DLD1 (cell line): Measurements from ENCODE around the gene MMP24.

Experiments used
- in situ Hi-C: cut with HindIII; loops from 2 replicates; pipeline ENCODE4 v1.10.0; 2017; ENCODE audit warnings: low sequenced_read_pairs

Gene MMP24

DNA sequence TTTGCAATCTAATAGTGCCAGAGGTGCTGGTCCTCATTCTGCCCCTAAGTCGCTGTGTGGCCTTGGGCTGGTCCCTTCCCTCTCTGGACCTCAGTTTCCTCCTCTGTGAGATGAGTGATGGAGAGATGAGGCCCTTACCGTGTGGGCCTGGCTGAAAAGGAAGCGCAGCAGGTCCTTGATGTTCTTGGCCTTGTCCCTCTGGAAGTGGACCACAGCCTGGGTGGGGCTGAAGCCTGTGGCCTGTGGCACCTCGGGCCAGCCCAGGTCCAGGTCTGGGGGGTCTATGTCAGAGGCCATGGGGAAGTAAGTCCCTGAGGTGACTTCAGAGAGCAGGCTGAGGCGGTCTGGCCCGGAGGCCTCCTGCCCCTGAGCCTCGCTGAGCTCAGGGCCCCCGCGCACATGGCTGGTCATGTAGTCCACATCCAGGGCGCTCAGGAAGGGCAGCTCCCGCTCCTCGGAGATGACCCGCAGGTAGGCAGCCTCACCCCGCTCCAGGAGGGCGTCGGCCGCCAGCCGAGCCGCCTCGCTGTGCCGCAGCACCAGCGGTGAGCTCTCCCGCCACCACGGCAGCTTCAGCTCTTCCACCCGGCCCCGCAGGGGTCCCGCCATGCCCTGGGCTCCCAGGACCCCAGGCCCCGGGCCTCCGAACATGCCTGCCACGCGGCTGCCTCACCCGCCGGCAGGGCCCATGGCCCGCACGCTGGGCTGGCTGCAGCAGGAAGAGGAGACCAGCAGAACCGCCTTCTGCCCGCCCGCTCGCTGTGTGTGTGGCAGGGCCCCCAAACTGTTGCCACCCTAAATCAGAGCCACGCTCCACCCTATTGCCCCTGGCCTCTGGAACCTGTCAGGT, 65.4 kb downstream of the MMP24 start, which contains the start of gene FAM83C:
Gene FAM83C, minus strand, starts transcription at position 772 of the 850 bp plus-strand sequence. Its CDS starts 121 bp downstream, at position 651.
- in situ Hi-C loops: no loop called here

DNA sequence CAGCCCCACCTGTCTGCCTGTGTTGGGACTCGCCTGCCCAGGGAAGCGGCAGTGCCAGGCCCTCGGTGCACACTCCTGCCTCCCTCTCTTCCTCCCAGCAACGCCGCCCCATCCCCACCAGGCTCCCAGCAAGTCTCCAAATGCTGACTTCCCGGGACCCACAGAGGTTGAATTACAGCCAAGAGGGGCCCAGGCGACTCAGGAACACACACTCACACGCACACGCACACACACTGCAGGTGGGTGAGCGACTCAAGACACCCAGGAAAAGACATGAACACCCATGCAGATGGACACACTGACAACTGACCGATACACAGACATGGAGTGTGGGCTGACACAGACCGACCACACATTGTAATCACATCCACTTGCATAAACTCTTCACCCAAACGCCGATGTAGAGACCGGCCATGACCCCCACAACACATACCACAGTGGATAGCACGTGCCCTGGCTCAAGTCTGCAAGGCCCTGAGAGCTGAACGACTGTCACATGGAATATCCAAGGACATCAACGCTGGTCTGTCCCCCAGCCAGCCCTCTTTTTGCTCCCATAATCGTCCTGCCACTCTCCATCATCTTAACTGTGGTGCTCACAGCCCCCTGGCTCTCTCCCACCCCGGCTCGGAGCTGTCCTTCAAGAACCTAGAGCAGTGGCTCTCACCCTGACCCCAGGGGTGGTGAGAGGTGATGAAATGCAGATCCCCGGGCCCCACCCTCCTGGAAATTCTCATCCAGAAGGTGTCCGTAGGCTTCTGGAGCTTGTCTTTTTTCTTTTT, 66.2 kb downstream of the MMP24 start:
- in situ Hi-C loops: no loop called here

DNA sequence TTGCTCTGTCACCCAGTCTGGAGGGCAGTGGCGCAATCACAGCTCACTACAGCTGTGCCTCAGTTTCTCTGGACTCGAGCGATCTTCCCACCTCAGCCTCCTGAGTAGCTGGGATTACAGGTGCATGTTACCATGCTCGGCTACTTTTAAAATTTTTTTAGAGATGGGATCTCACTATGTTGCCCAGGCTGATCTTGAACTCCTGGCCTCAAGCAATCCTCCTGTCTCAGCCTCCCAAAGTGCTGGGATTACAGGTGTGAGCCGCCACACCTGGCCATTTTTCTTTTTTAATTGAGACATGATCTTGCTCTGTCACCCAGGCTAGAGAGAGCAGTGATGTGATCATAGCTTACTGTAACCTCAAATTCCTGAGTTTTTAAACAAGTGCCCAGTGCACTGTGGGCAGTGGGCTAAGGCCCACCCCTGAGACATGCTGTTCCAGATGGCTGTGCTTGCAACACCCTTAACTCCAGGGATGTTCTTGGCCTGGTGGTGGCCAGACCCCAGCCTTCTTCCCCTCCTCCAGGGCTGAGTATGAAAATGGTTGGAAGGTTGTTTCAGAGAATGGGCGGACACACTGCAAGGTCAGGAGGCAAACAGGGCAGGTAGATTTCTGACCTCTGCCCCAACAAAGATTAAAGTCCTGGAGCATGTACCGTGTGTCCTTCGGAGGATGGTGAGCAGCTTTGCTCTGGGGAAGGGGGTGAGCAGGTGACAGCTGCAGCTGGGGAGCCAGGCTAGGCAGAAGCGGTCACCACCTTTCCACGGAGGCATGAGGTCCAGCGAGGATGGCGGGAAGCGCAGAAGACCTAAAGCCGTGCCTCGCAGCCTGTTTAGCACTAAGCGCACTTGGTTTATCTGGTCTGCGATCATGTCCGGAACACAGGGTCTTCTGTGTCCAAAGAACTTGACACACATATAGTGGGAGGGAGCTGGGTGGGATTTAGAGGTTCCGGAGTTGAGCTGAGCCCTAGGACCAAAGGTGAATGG, 67.1 kb downstream of the MMP24 start:
- in situ Hi-C loops: no loop called here

DNA sequence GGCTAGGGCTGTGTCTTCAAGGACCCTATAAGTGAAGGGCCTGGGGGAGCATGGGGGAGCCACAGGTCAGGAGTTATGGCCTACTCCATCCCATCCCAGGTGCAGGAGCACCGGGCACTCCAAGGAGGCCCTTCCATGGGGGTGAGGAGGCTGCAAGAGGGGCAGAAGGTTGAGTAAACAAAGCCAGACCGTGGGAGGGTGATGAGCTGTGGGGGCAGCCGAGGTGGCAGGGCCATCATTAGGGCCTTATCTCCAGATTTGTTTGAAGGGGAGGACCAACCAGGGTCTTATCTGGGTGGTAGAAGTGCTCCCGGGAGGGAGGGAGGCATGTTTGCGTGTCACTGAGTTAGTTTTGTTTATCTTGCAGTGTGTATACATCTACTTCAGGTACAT, 67.8 kb downstream of the MMP24 start:
- in situ Hi-C loops: no loop called here

DNA sequence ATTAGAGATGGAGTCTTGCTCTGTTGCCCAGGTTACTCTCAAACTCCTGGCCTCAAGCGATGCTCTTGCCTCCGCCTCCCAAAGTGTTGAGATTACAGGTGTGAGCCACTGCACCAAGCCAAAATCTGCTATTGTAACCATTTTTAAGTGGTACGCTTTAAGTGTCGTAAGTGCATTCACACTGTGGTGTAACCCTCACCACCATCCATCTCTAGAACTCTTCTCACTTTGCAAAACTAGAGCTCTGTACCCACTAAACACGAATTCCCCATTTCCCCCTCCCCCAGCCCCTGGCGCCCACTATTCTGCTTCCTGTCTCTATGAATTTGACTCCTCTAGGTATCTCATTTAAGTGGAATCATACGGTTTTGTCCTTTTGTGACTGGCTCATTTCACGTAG, 68.6 kb downstream of the MMP24 start:
- in situ Hi-C loops: no loop called here

DNA sequence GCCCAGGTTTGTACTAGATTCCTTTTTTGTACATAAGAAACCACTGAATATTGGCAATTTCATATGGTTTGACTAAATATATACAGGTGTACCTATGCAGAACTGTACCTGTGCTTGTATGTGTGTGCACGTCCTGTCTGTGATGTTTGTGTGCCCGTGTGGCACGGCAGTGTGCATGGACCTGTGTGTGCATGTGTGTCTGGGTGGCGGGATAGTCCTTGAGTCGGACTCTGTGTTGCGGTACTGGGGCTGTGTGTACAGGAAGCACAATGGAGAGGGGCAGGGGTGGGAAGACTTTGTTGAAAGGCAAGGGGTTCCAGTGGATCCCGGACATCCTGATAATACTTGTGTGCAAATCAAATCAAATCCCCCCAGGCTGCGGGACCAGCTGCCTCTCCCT, 69.2 kb downstream of the MMP24 start:
- in situ Hi-C loops: no loop called here

DNA sequence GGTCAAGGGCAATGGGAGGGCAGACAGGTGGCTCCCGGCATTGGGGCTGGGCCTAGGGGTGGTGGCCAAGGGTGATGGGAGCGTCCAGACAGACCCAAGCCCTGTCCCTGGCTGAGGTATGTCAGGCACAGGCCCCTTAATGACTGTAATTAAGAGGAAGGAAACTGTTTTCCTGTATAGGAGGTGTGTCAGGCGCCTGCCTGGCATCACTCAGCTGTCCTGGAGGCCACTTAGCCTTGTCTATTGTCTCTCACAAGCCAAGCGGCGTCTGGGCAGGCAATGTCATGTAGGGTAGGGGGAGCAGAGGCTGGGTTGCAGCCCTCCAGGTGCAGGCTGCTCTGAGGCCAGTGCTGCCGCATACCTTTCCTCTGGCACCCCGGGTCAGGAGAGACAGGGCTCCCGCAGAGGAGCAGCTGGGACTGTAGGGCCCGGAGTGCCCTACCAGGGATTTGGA, 69.6 kb downstream of the MMP24 start:
- in situ Hi-C loops: no loop called here

DNA sequence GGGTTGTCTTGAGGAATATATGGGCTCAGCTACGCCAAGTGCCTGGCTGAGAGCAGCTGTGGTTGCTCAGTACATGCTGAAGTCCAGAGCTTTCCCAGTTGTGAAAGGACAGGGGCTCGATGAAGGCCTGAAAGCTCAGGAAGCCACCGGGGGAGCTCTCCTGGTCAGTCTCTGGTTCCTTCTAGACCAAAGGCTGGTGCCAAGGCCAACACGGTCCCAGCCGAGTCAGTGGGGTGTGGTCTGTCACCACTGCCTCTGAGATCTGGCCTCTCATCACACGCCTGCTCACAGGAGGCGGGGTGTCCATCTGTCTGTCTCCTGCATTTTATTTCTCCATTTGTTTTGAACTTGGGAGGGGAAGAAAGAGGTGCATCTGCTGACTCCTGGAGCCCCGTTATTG, 70.7 kb downstream of the MMP24 start:
- in situ Hi-C loops: no loop called here

DNA sequence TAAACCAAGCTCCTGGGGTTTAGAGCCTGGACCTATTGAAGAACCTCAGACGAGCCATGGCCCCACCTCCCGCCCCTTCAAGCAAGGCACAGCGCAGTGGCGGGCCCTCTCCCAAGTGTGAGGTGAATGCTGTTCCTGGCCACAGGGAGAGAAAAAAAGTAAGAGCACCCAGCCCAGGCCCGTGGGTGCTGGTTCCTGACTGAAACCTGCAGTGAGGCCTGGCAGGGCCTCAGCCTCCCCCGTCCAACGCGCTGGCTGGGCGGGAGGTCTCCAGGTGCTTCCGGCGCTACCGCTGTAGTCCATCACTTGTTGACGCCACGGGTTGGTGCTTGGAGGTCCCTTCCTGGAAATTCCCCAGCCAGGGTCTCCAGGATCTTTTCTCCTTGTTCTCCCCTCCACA, 71.2 kb downstream of the MMP24 start:
- in situ Hi-C loops: no loop called here

DNA sequence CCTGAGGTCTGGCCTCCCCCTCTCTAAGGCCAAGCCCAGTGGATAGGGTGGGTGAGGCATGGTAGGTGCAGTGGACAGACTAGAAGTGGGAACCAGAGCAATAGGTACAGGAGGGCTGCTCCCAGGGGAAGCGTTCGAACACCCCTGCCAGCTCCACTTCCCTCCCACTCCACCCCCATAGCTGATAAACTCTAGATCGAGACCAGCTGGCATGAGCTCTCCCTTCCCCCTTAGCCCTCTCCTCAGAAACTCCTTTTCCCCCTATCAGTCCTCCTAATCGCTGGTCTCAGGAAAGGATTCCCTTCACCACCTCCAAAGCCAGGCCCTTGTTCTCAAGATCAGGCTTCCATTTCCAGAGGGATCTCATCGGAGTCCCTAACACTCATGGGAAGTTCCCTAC, 71.8 kb downstream of the MMP24 start:
- in situ Hi-C loops: no loop called here

DNA sequence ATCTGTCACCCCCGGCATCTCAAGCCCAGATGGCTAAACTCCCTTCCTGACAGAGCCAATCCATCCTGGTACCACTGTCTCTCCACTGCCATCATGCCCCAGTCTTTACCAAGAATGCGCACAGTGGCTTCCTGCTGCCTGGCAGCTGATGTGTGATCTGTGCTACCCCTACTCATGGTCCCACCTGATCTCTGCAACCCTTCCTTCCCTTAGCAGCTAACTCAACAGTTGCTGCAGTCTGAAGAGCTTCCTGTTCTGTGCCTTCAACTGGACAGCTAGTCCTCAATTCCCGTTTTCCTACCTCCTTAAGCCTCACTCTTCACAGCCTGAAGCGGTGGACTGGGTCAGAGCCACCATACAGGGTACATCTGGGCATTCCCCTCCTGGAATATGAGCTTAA, 73.3 kb downstream of the MMP24 start:
- in situ Hi-C loops: no loop called here

DNA sequence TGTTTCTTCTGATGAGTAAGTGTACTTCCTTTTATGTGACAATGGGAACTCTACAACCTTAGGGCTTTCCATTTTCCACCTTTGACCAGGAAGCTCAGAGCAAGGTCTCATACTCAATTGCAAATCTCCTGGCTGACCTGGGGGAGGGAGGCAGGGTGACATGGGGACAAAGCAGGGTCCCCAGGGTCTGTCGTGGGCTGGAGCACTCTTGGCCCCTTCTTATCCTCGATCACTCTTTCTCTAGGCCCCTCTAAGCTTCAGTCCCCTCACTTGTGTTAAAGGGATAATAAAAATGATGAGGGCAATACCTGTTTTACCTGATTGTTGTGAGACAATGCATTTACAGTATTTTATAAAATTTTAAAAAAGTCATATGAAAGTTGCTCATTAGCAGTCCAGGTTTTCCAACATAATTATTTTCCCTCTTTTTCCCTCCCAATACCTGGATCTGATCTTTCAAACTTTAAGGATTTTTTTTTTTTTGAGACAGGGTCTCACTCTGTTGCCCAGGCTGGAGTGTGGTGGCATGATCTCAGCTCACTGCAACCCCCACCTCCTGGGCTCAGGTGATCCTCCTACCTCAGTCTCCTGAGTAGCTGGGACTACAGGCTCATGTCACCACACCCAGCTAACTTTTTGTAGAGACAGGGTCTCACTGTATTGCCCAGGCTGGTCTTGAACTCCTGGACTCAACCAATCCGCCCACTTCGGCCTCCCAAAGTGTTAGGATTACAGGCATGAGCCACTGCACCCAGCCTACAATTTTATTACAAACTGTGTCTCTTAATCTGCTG, 74.2 kb downstream of the MMP24 start:
- in situ Hi-C loops: no loop called here

DNA sequence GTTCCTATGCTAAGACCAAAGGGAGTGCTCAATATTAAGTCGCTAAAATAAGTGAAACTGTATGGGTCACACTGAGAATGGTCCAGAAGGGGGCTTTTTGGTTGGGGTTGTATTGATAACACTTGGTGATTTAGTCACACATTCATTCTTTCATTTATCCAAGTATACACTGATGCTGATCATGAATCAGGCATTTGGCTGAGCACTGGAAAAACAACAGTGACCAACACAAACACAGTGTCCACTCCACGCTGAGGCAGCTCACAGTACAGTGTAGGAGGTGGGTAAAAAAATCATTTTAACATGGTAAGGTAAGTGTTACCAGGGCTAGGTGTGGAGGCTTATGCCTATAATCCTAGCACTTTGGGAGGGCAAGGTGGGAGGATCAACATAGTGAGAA, 74.9 kb downstream of the MMP24 start:
- in situ Hi-C loops: no loop called here

DNA sequence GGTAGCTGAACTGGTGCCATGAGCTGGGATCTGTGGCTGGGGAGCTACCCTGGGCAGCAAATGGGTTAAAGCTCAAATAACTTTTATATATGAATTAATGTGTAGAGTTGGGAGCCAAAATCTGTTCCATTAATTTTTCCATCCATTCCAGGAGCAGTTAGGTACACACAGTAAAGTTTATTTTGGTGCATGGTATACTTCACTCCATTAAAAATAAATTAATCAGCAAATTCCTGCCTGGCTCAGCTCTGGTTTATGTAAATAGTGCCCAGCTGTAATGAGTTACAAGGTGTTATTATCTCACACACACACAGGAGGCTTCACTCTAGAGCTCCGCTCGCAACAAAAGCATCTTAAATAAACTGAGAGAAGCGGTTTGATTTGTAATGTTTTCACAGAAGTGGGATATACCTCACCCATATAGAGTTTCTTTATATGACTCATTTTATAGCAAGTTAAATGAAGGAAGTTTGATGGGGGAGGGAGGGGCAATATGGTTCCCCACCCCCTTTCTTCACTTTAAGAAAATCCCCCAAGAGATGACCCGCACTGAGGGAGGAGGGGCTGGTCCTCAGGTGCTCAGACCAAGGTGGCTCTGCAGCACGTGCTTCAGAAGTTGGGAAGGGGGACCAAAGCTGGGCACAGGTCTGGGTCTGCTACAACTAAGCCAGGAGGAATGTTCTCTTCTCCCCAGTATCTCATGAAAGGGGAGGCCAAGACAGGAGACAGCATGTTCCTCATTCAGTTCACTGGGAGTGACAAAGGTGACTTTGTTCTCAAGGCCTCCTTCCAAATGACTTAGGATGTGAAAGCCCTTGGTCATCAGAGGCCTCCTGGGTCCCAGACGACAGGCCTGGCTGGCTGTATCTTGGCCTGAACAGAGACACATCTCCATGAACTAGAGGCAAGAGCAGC, 76.2 kb downstream of the MMP24 start:
- in situ Hi-C loops: no loop called here

DNA sequence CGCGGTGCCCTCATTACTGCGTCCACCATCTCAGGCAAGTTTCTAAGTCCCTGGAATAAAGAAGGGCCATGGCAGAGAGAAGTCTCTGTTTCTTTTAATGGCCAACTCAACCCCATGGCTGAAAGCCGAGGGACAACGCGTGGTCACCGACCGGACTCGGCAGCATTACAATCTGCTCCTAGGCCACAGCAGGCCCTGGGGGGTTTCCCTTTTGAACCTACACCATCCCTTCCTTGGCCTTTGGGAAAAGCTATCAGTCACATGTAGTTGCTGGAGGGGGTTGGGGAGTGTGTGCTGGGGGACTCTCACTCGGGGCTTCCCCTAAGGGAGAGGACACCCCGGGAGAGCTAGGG, 76.9 kb downstream of the MMP24 start:
- in situ Hi-C loops: no loop called here

DNA sequence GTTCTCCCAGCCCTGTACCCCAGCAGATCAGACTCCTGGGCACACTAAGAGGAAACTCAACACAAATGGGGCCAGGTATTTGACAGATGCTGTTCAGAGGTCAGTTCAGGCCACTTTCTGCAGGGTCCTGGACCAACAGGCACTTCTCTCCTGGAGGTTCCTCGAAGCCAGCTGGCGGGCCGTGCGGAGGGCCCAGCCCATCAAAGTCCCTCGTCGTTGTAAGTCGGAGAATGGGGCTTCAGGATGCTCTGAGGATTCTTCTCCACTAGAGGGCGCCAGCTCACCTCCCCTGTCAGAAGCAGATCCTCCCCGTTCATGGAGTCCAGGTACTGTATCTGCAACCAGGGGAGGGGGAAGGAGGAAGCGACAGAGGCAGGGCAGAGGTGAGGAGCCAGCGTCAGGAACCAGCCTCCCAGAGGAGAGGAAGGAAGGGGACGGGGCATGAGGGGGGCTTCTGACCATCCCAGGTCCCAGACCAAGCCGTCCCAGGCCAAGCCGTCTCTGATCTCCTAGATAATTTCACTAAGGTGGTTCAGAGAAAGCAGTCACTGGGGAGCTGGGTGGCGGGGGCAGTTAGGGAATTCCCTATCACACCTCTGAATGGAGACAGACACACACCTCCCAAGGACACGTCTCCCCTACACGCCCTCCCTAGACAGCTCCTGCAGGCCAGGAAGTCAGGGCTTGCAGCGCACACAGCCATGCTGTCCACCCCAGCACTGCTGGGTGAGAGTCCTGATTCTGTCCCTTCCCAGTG, 77.4 kb downstream of the MMP24 start:
- in situ Hi-C loops: no loop called here

DNA sequence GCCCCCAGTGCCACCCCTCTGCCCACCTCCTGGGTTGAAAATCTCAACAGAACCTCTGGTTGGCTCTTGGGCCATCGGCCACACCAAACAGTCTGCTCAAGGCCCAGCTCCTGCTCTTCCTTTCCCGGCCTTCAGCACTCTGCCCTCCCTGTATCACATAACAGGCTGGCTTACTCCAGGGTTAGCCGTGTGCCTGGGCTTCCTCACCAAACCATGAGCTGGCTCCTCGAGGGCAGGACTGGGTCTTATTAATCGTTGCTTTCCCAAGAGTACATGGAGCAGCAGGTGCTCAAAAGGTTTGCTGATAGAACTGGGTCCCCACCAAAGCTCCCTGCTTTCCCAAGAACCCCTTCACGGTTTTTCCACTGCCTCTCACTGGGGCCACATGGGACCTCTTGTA, 78.5 kb downstream of the MMP24 start:
- in situ Hi-C loops: no loop called here
